IMR-90 (cell line): Measurements from ENCODE around the gene CREB1. TPM values are rescaled to one million over a fixed set of nuclear protein-coding genes. Genes with fewer than 3 reads are reported as not detected.

Source experiments
- ATAC-seq: fragments of 200-7000 bp; cut with Tn5 transposase; 2 replicates; pipeline ENCODE4 v1.9.1; 2020; ENCODE audit warnings: low read depth, mild to moderate bottlenecking, moderate library complexity
- BruUV-seq: library from RNA; stranded (reverse); fragments of 400-500 nt; replicated peaks from 2 replicates; lab custom pipeline; 2021; lab: Mats Ljungman, UMichigan
- CTCF ChIA-PET: fragments of 300-600 bp; formaldehyde crosslinking; extraction: SDS; loops from one replicate; lab custom pipeline; 2021; ENCODE audit warnings: antibody characterized with exemption; lab: Yijun Ruan, JAX
- POLR2A ChIA-PET: fragments of 300-600 bp; sonication (Branson Sonifier 250); formaldehyde crosslinking; loops from one replicate; lab custom pipeline; 2022; ENCODE audit warnings: antibody characterized with exemption; ENCODE audit not compliant: unreplicated experiment; lab: Charles Lee
- DNase-seq: peaks from one replicate; pipeline ENCODE4 v3.0.0; 2013
- H2AFZ ChIP-seq: replicated peaks from 2 replicates; pipeline ENCODE3; 2013; ENCODE audit warnings: low read length, mild to moderate bottlenecking; ENCODE audit not compliant: poor library complexity
- H2AK5ac ChIP-seq: 2 replicates; pipeline ENCODE4 v1.6.1; 2013; ENCODE audit warnings: low read depth, low read length, inconsistent platforms
- H2AK9ac ChIP-seq: replicated peaks from 2 replicates; pipeline ENCODE3; 2013; ENCODE audit warnings: mild to moderate bottlenecking, low read depth, low read length, moderate library complexity; ENCODE audit not compliant: poor library complexity
- H2BK120ac ChIP-seq: 2 replicates; pipeline ENCODE4 v1.6.1; 2013; ENCODE audit warnings: low read depth, low read length, inconsistent platforms
- H2BK15ac ChIP-seq: 3 replicates; pipeline ENCODE4 v1.6.1; 2013; ENCODE audit warnings: low read depth, low read length, inconsistent platforms
- H2BK20ac ChIP-seq: 2 replicates; pipeline ENCODE4 v1.6.1; 2013; ENCODE audit warnings: low read depth, mild to moderate bottlenecking, inconsistent platforms, low read length, moderate library complexity
- H2BK5ac ChIP-seq: 2 replicates; pipeline ENCODE4 v1.6.1; 2013; ENCODE audit warnings: mild to moderate bottlenecking, low read depth, low read length, inconsistent platforms; ENCODE audit not compliant: poor library complexity, severe bottlenecking
- H3K14ac ChIP-seq: replicated peaks from 2 replicates; pipeline ENCODE4 v1.6.1; 2013; ENCODE audit warnings: low read depth, low read length, inconsistent platforms
- H3K18ac ChIP-seq: 2 replicates; pipeline ENCODE4 v1.6.1; 2013; ENCODE audit warnings: low read depth, low read length, control low read depth
- H3K23ac ChIP-seq: 2 replicates; pipeline ENCODE4 v1.6.1; 2013; ENCODE audit warnings: low read depth, low read length, inconsistent platforms
- H3K27ac ChIP-seq: 2 replicates; pipeline ENCODE4 v1.5.1; 2013; ENCODE audit warnings: mild to moderate bottlenecking, control low read depth, low read length; ENCODE audit not compliant: insufficient read depth
- H3K27me3 ChIP-seq: 2 replicates; pipeline ENCODE4 v1.6.1; 2013; ENCODE audit warnings: low read length; ENCODE audit not compliant: control insufficient read depth, insufficient read depth
- H3K36me3 ChIP-seq: 2 replicates; pipeline ENCODE4 v1.6.1; 2013; ENCODE audit warnings: low read length, mixed read lengths; ENCODE audit not compliant: control insufficient read depth, insufficient read depth
- H3K4ac ChIP-seq: 2 replicates; pipeline ENCODE4 v1.6.1; 2013; ENCODE audit warnings: low read depth, low read length, inconsistent platforms
- H3K4me1 ChIP-seq: 2 replicates; pipeline ENCODE4 v1.6.1; 2013; ENCODE audit warnings: low read length, mixed read lengths; ENCODE audit not compliant: control insufficient read depth, insufficient read depth
- H3K4me2 ChIP-seq: 2 replicates; pipeline ENCODE4 v1.6.1; 2013; ENCODE audit warnings: low read depth, mild to moderate bottlenecking, control low read depth, low read length, moderate library complexity
- H3K4me3 ChIP-seq: 2 replicates; pipeline ENCODE4 v1.5.1; 2013; ENCODE audit warnings: low read depth, mild to moderate bottlenecking, control low read depth, low read length, moderate library complexity; ENCODE audit not compliant: insufficient read depth
- H3K56ac ChIP-seq: 2 replicates; pipeline ENCODE4 v1.6.1; 2013; ENCODE audit warnings: low read length, inconsistent platforms; ENCODE audit not compliant: insufficient read depth; ENCODE audit errors: extremely low read depth
- H3K79me1 ChIP-seq, 2 experiments: 2 replicates each; pipeline ENCODE4 v1.6.1; 2013; ENCODE audit warnings: low read length in 2 of 2, inconsistent platforms in 1 of 2, low read depth in 1 of 2
- H3K9ac ChIP-seq: 2 replicates; pipeline ENCODE4 v1.6.1; 2013; ENCODE audit warnings: low read depth, low read length, control low read depth
- H3K9me1 ChIP-seq: 2 replicates; pipeline ENCODE4 v1.6.1; 2013; ENCODE audit warnings: low read length, inconsistent platforms; ENCODE audit not compliant: insufficient read depth
- H3K9me3 ChIP-seq: 2 replicates; pipeline ENCODE4 v1.6.1; 2013; ENCODE audit warnings: low read length; ENCODE audit not compliant: control insufficient read depth, insufficient read depth
- H4K20me1 ChIP-seq: 2 replicates; pipeline ENCODE4 v1.6.1; 2013; ENCODE audit warnings: low read length, inconsistent platforms; ENCODE audit not compliant: insufficient read depth
- H4K5ac ChIP-seq: 2 replicates; pipeline ENCODE4 v1.6.1; 2013; ENCODE audit warnings: mild to moderate bottlenecking, low read depth, low read length, control low read depth
- H4K8ac ChIP-seq, 2 experiments: 2 replicates each; pipeline ENCODE4 v1.6.1; 2013; ENCODE audit warnings: low read depth in 2 of 2, low read length in 2 of 2, control low read depth in 1 of 2, inconsistent platforms in 1 of 2
- H4K91ac ChIP-seq: 2 replicates; pipeline ENCODE4 v1.6.1; 2013; ENCODE audit warnings: low read depth, low read length, inconsistent platforms; ENCODE audit not compliant: insufficient read depth
- CEBPB ChIP-seq: IDR thresholded peaks from 2 replicates; pipeline ENCODE4 v1.6.1; 2012; ENCODE audit warnings: low read depth, low read length, improper control_type of control experiment
- RFX5 ChIP-seq: IDR thresholded peaks from 2 replicates; pipeline ENCODE4 v1.8.0; 2012; ENCODE audit warnings: low read depth, mild to moderate bottlenecking, low read length, moderate library complexity
- WGBS, 2 experiments: methylation state at CpG; one replicate each; pipeline versions ENCODE4 v1.1.5 to v1.1.7; 2013; ENCODE audit warnings: missing lambda C conversion rate in 2 of 2; ENCODE audit not compliant: insufficient read length in 1 of 2; ENCODE audit errors: extremely low coverage in 2 of 2; 5-methylcytosine and 5-hydroxymethylcytosine counted together
- dilution Hi-C: fragments of 300-500 bp; cut with HindIII; formaldehyde crosslinking; loops from one replicate; pipeline ENCODE4 v1.14.3; 2018; ENCODE audit warnings: low sequenced_read_pairs; ENCODE audit not compliant: unreplicated experiment
- in situ Hi-C: fragments of 300-500 bp; cut with MboI; formaldehyde crosslinking; loops from 3 replicates; pipeline ENCODE4 v1.14.3; 2019; ENCODE audit warnings: low sequenced_read_pairs, inconsistent platforms, mixed read lengths
- intact Hi-C: fragments of 100-400 bp; cut with micrococcal nuclease; formaldehyde crosslinking; loops from 2 replicates; pipeline ENCODE4 v1.10.0; 2022
- polyA plus RNA-seq, 3 experiments: library from polyadenylated mRNA; depleted of rRNA; stranded (reverse); fragments of >200 nt; gene quantifications; 2 replicates each; pipeline ENCODE4 v1.2.3, GENCODE V29; 2012; ENCODE audit warnings: low replicate concordance in 1 of 3
- total RNA-seq: library from RNA; depleted of rRNA; stranded (reverse); fragments of >200 nt; gene quantifications from 2 replicates; pipeline ENCODE4 v1.2.3, GENCODE V29; 2012

The CREB1 gene
- total and polyA plus RNA-seq, 2 of the 4 experiments (the other 2 are of a cell fraction): 22.4 to 94.5 TPM

GRCh38 chr2:207587305-207587704 lies 57.5 kb downstream of the CREB1 start:
- Histone ChIP-seq H3K14ac (no peak overlapping the region), H4K8ac (no peak overlapping the region)
- no TSS peak for BruUV-seq

More at GRCh38 chr2:207587305-207587704, 57.5 kb downstream of the CREB1 start:
- Histone ChIP-seq H2BK20ac (no peak overlapping the region), H3K36me3 (peaks cover 16% of the 10 kb centered on the region), H2AK5ac (no peak overlapping the region), H3K9ac (no peak overlapping the region), H3K27ac (no peak overlapping the region), H3K4me1 (no peaks in the 10 kb centered on the region), H3K4me3 (no peak overlapping the region), H3K4ac (no peak overlapping the region), H3K27me3 (no peaks in the 10 kb centered on the region), H2BK15ac (no peak overlapping the region), H3K9me3 (peaks cover 4% of the 10 kb centered on the region; the same call in 1 of the 2 replicates), H4K5ac (no peak overlapping the region), H2AK9ac (no peak overlapping the region), H3K9me1 (no peaks in the 10 kb centered on the region), H3K79me1 (peaks cover 2 to 14% of the 10 kb centered on the region in 2 experiments), H4K20me1 (no peaks in the 10 kb centered on the region), H2BK5ac (no peak overlapping the region), H4K91ac (no peak overlapping the region), H3K23ac (no peak overlapping the region), H3K18ac (no peak overlapping the region), H2AFZ (no peak overlapping the region), H3K4me2 (no peak overlapping the region), H2BK120ac (no peak overlapping the region), H3K56ac (no peak overlapping the region)
- DNase-seq (no peak), ATAC-seq (no peak)
- no CpG with 5 or more reads among the region's 7 CpGs for WGBS, 2 experiments
- CTCF ChIA-PET: no interaction called here
- in situ Hi-C loops: no loop called here
- intact Hi-C loops: no loop called here
- no peak for TF ChIP-seq RFX5
- TF ChIP-seq CEBPB: peak; percentile 60
- dilution Hi-C loops: no loop called here
- POLR2A ChIA-PET: no interaction called here
